Stomach (tissue), 9 donors: ENCODE measurements around the gene MED12L. TPM values are rescaled to one million over a fixed set of nuclear protein-coding genes. Genes with fewer than 3 reads are reported as not detected.
A peak's percentile ranks its signal among the peaks of the same experiment; 100 is the strongest.

Source experiments
- DNase-seq, 2 donors: peaks; one replicate each; pipeline versions ENCODE4 v3.0.0 to v3.0.0-alpha.2; 2013 to 2019
- H3K27ac ChIP-seq, 5 donors: fragments of 200-600 bp in 4 of 5; sonication (generic) in 4 of 5; one replicate each; pipeline ENCODE4 v1.5.1; 2013 to 2019; ENCODE audit warnings: mild to moderate bottlenecking in 1 of 5, moderate library complexity in 1 of 5
- H3K27me3 ChIP-seq, 3 donors: fragments of 200-600 bp; sonication (generic); one replicate each; pipeline ENCODE4 v1.5.1; 2017 to 2019; ENCODE audit warnings: mixed run types in 1 of 3
- H3K36me3 ChIP-seq, 4 donors: fragments of 200-600 bp; sonication (generic); 1 replicate in 3 of 4; 2 replicates in 1 of 4; pipeline ENCODE4 v1.5.1; 2016 to 2019
- H3K4me1 ChIP-seq, 4 donors: fragments of 200-600 bp; sonication (generic); one replicate each; pipeline ENCODE4 v1.5.1; 2016 to 2019
- H3K4me3 ChIP-seq, 4 donors: fragments of 200-600 bp; sonication (generic) in 3 of 4; one replicate each; pipeline ENCODE4 v1.5.1; 2016 to 2019; ENCODE audit warnings: mild to moderate bottlenecking in 1 of 4
- H3K9me3 ChIP-seq, 4 donors: fragments of 200-600 bp; sonication (generic); one replicate each; pipeline ENCODE4 v1.5.1; 2016 to 2019
- CTCF ChIP-seq, 7 experiments: fragments of 450-650 bp in 4 of 7; fragments of 200-600 bp in 3 of 7; sonication (generic) in 3 of 7; IDR thresholded peaks; one replicate each; pipeline ENCODE4 v1.5.1; 2016 to 2019; ENCODE audit warnings: antibody characterized with exemption in 7 of 7, control low read depth in 2 of 7, mild to moderate bottlenecking in 1 of 7
- EP300 ChIP-seq: sonication (generic); formaldehyde crosslinking; IDR thresholded peaks from one replicate; pipeline ENCODE4 v1.6.1; 2017; ENCODE audit warnings: antibody characterized with exemption
- POLR2A ChIP-seq, 4 donors: fragments of 450-650 bp; IDR thresholded peaks; one replicate each; pipeline ENCODE4 v1.6.1; 2016; ENCODE audit warnings: antibody characterized with exemption in 4 of 4, control low read depth in 2 of 4, mild to moderate bottlenecking in 1 of 4, moderate library complexity in 1 of 4
- POLR2AphosphoS5 ChIP-seq, 3 donors: sonication (generic); formaldehyde crosslinking; IDR thresholded peaks; one replicate each; pipeline ENCODE4 v1.6.1; 2016; ENCODE audit warnings: antibody characterized with exemption in 3 of 3
- WGBS, 5 donors: extraction: QIAGEN DNeasy Blood & Tissue Kit in 3 of 5; methylation state at CpG; one replicate each; pipeline versions ENCODE4 v1.1.5 to v1.1.7; 2013 to 2018; 5-methylcytosine and 5-hydroxymethylcytosine counted together
- intact Hi-C: fragments of 100-400 bp; cut with DNase I; formaldehyde crosslinking; loops from one replicate; pipeline ENCODE4 v1.15.1; 2023; ENCODE audit warnings: low total_unique reads
- polyA plus RNA-seq, 3 donors: library from polyadenylated mRNA; stranded (reverse); fragments of 200-250 nt; gene quantifications; one replicate each; pipeline ENCODE4 v1.2.3, GENCODE V29; 2013
- total RNA-seq, 5 donors: library from RNA; depleted of rRNA; stranded (reverse); fragments of >200 nt; gene quantifications; one replicate each; pipeline versions ENCODE4 v1.1.0 to v1.2.3, GENCODE V29; 2014 to 2016
- donor health status: healthy with polysubstance abuse.
- donor health status: Bipolar disorder and iron deficiency.
- donor health status: healthy.

Gene MED12L
- total and polyA plus RNA-seq, 8 donors, result 0.06 to 2.9 (median 0.36) TPM; not detected in 2

GRCh38 chr3:151356794-151357462, 271.5 kb downstream of the MED12L start:
- no peak for DNase-seq
- no peaks in the 10 kb centered on the region for H3K27me3 ChIP-seq
- WGBS, 5 donors, result 11 to 25% (median 14%) methylated on average over 2 of the region's 2 CpGs
- no peak for TF ChIP-seq CTCF (IDR thresholded peaks at IDR 0.05)
- no peaks in the 10 kb centered on the region for H3K9me3 ChIP-seq
- H3K27ac ChIP-seq, result no peak overlapping the region
- no peak overlapping the region for H3K4me3 ChIP-seq
- intact Hi-C loops, result no loop called here
- no peaks in the 10 kb centered on the region for H3K36me3 ChIP-seq
- peaks cover 0 to 13% (median 7%) of the 10 kb centered on the region in 4 donors for H3K4me1 ChIP-seq

- H3K27ac ChIP-seq, result no peak overlapping the region
- DNase-seq, result peak in 1 of 2 donors; percentile 3
- H3K9me3 ChIP-seq, result no peaks in the 10 kb centered on the region
- H3K36me3 ChIP-seq, result no peaks in the 10 kb centered on the region
- H3K4me3 ChIP-seq, result no peak overlapping the region
- intact Hi-C loops, result no loop called here
- 34 to 58% (median 50%) methylated on average over 2 of the region's 2 CpGs for WGBS, 5 donors
- peaks cover 0 to 13% (median 7%) of the 10 kb centered on the region in 4 donors for H3K4me1 ChIP-seq
- TF ChIP-seq EP300 (no peak), POLR2A (IDR thresholded peaks at IDR 0.05) (no peak), CTCF (IDR thresholded peaks at IDR 0.05) (no peak), POLR2AphosphoS5 (IDR thresholded peaks at IDR 0.05) (no peak)
- H3K27me3 ChIP-seq, result no peaks in the 10 kb centered on the region
Observed at GRCh38 chr3:151357463-151357850, 272.0 kb downstream of the MED12L start.

GRCh38 chr3:151362751-151363174, 277.3 kb downstream of the MED12L start:
- Histone ChIP-seq H3K27me3 (no peaks in the 10 kb centered on the region), H3K27ac (peak overlapping the region in 1 of 5 donors; percentile 15), H3K9me3 (no peaks in the 10 kb centered on the region), H3K4me3 (no peak overlapping the region), H3K4me1 (peaks cover 0 to 2% (median 1%) of the 10 kb centered on the region in 4 donors), H3K36me3 (no peaks in the 10 kb centered on the region)
- intact Hi-C loops, result no loop called here
- WGBS, 5 donors, result 63 to 82% (median 73%) methylated on average over 3 of the region's 3 CpGs
- TF ChIP-seq POLR2A (IDR thresholded peaks at IDR 0.05) (no peak), POLR2AphosphoS5 (IDR thresholded peaks at IDR 0.05) (no peak), CTCF (IDR thresholded peaks at IDR 0.05) (no peak), EP300 (no peak)
- DNase-seq, result no peak

- Histone ChIP-seq H3K4me3 (no peak overlapping the region), H3K27me3 (no peaks in the 10 kb centered on the region), H3K9me3 (no peaks in the 10 kb centered on the region), H3K4me1 (no peaks in the 10 kb centered on the region), H3K36me3 (no peaks in the 10 kb centered on the region), H3K27ac (no peak overlapping the region)
- TF ChIP-seq POLR2AphosphoS5 (IDR thresholded peaks at IDR 0.05) (no peak), EP300 (no peak), CTCF (IDR thresholded peaks at IDR 0.05) (no peak), POLR2A (IDR thresholded peaks at IDR 0.05) (no peak)
- intact Hi-C loops, result no loop called here
- 75 to 83% (median 79%) methylated on average over 3 of the region's 3 CpGs for WGBS, 5 donors
- no peak for DNase-seq
Observed at GRCh38 chr3:151366993-151367392, 281.5 kb downstream of the MED12L start.
